Superior temporal gyrus (tissue), 1 donor: ENCODE data around the gene FARP1.

Experiments used
- DNase-seq: peaks from one replicate; pipeline ENCODE4 v3.0.0-alpha.2; 2016; ENCODE audit errors: extremely low spot score

The FARP1 gene

GRCh38 chr13:98203646-98204326 is 60.9 kb downstream of the FARP1 start:
- no peak for DNase-seq

GRCh38 chr13:98204546-98204945 is 61.7 kb downstream of the FARP1 start:
- no peak for DNase-seq

- DNase-seq = no peak
Measured at GRCh38 chr13:98206946-98207345, 64.1 kb downstream of the FARP1 start.

GRCh38 chr13:98207416-98207815 is 64.5 kb downstream of the FARP1 start:
- no peak for DNase-seq

- DNase-seq = no peak
Measured at GRCh38 chr13:98208606-98209005, 65.7 kb downstream of the FARP1 start.

GRCh38 chr13:98212763-98213162 is 69.9 kb downstream of the FARP1 start:
- no peak for DNase-seq

GRCh38 chr13:98213354-98213753 is 70.5 kb downstream of the FARP1 start:
- DNase-seq = no peak

GRCh38 chr13:98214008-98214643 is 71.2 kb downstream of the FARP1 start:
- no peak for DNase-seq

- no peak for DNase-seq
Measured at GRCh38 chr13:98214707-98215106, 71.8 kb downstream of the FARP1 start.

- DNase-seq = no peak
Measured at GRCh38 chr13:98215508-98215907, 72.6 kb downstream of the FARP1 start.

GRCh38 chr13:98216135-98216565 is 73.3 kb downstream of the FARP1 start:
- no peak for DNase-seq

GRCh38 chr13:98216711-98217285 is 73.9 kb downstream of the FARP1 start:
- no peak for DNase-seq

GRCh38 chr13:98217597-98217996 is 74.7 kb downstream of the FARP1 start:
- DNase-seq = no peak

GRCh38 chr13:98219685-98220084 is 76.8 kb downstream of the FARP1 start:
- DNase-seq = no peak

GRCh38 chr13:98220271-98220791 is 77.4 kb downstream of the FARP1 start:
- DNase-seq = no peak

GRCh38 chr13:98221234-98221633 is 78.3 kb downstream of the FARP1 start:
- no peak for DNase-seq

GRCh38 chr13:98222081-98222554 is 79.2 kb downstream of the FARP1 start:
- DNase-seq = no peak

- DNase-seq = no peak
Measured at GRCh38 chr13:98222816-98223215, 79.9 kb downstream of the FARP1 start.

- no peak for DNase-seq
Measured at GRCh38 chr13:98223741-98224140, 80.8 kb downstream of the FARP1 start.

- DNase-seq = no peak
Measured at GRCh38 chr13:98224557-98224956, 81.7 kb downstream of the FARP1 start.

- DNase-seq = peak; percentile 48
Measured at GRCh38 chr13:98225036-98225940, 82.4 kb downstream of the FARP1 start.

- no peak for DNase-seq
Measured at GRCh38 chr13:98226496-98226895, 83.6 kb downstream of the FARP1 start.
